K562 (cell line): ENCODE measurements around the gene C6orf89. TPM values are rescaled to one million over a fixed set of nuclear protein-coding genes. Genes with fewer than 3 reads are reported as not detected.

ENCODE experiments used
- ARHGAP35 ChIP-seq: fragments of 450-650 bp; IDR thresholded peaks from 2 replicates; pipeline ENCODE4 v1.6.1; 2018; ENCODE audit not compliant: partially characterized antibody
- ATF7 ChIP-seq: fragments of 450-650 bp; IDR thresholded peaks from 2 replicates; pipeline ENCODE4 v1.7.1; 2014; ENCODE audit warnings: mild to moderate bottlenecking, moderate library complexity
- ESRRB ChIP-seq: fragments of 250-450 bp; sonication (Bioruptor Pico); IDR thresholded peaks from 2 replicates; pipeline ENCODE4 v1.5.0; 2020; ENCODE audit warnings: mild to moderate bottlenecking, moderate library complexity, borderline replicate concordance
- HCFC1 ChIP-seq: IDR thresholded peaks from 2 replicates; pipeline ENCODE4 v1.6.1; 2012; ENCODE audit warnings: low read depth, low read length, improper control_type of control experiment
- HLTF ChIP-seq: fragments of 450-650 bp; IDR thresholded peaks from 2 replicates; pipeline ENCODE4 v1.6.1; 2016
- KDM1A ChIP-seq, 2 experiments: fragments of 450-650 bp; IDR thresholded peaks; 2 replicates each; pipeline ENCODE4 v1.6.1; 2016; ENCODE audit warnings: mild to moderate bottlenecking in 2 of 2
- MIER1 ChIP-seq: fragments of 450-650 bp; IDR thresholded peaks from 2 replicates; pipeline ENCODE4 v1.6.1; 2016; ENCODE audit warnings: antibody characterized with exemption, mild to moderate bottlenecking, low read depth
- PHB2 ChIP-seq: fragments of 450-650 bp; IDR thresholded peaks from 2 replicates; pipeline ENCODE4 v1.6.1; 2017; ENCODE audit warnings: low read depth
- PKNOX1 ChIP-seq: fragments of 450-650 bp; IDR thresholded peaks from 2 replicates; pipeline ENCODE4 v1.6.1; 2016
- POLR3A ChIP-seq: IDR thresholded peaks from 2 replicates; pipeline ENCODE4 v1.6.1; 2011; ENCODE audit warnings: borderline replicate concordance, mild to moderate bottlenecking, moderate library complexity; ENCODE audit not compliant: insufficient read length, insufficient read depth; ENCODE audit errors: extremely low read depth
- SMAD1 ChIP-seq: fragments of 150-350 bp; IDR thresholded peaks from 2 replicates; pipeline ENCODE4 v1.6.1; 2014; ENCODE audit warnings: low read length, low read depth; ENCODE audit not compliant: partially characterized antibody
- SMARCA5 ChIP-seq: fragments of 450-650 bp; IDR thresholded peaks from 2 replicates; pipeline ENCODE4 v1.6.1; 2016
- SMARCE1 ChIP-seq: fragments of 450-650 bp; IDR thresholded peaks from 2 replicates; pipeline ENCODE4 v1.7.1; 2016; ENCODE audit warnings: mild to moderate bottlenecking
- TAF15 ChIP-seq: fragments of 200-400 bp; formaldehyde crosslinking; IDR thresholded peaks from 2 replicates; pipeline ENCODE4 v1.6.1; 2017; ENCODE audit warnings: mild to moderate bottlenecking, low read depth, low read length, moderate library complexity
- ZNF143 ChIP-seq: sonication (generic); formaldehyde crosslinking; IDR thresholded peaks from 2 replicates; pipeline ENCODE4 v1.9.0; 2022; ENCODE audit warnings: mild to moderate bottlenecking, missing genetic modification reagents
- ZNF518B ChIP-seq: fragments of 250-450 bp; sonication (Bioruptor Pico); IDR thresholded peaks from 2 replicates; pipeline ENCODE4 v1.5.0; 2021; ENCODE audit warnings: mild to moderate bottlenecking, moderate library complexity
- ZNF785 ChIP-seq: fragments of 250-450 bp; sonication (Bioruptor Pico); IDR thresholded peaks from 2 replicates; pipeline ENCODE4 v1.4.0; 2020; ENCODE audit warnings: mild to moderate bottlenecking
- polyA plus RNA-seq, 8 experiments: library from polyadenylated mRNA; depleted of rRNA in 4 of 8; stranded (reverse) in 5 of 8; unstranded in 3 of 8; fragments of >200 nt; fragmentation: Nextera tagmentation in 2 of 8; fragmentation: Illumina TruSeq in 1 of 8; extraction: Ambion mirVana in 2 of 8; extraction: Trizol in 1 of 8; gene quantifications; 2 replicates each; pipeline versions ENCODE4 v1.2.1 to v1.2.3, GENCODE V29; 2011 to 2014; ENCODE audit warnings: inconsistent platforms in 1 of 8, missing spikeins in 1 of 8
- total RNA-seq, 7 experiments: library from RNA; depleted of rRNA in 6 of 7; stranded (reverse); fragments of >200 nt in 6 of 7; fragmentation: Illumina TruSeq in 2 of 7; extraction: Trizol in 2 of 7; gene quantifications; 2 replicates each; pipeline versions ENCODE4 v1.2.1 to v1.2.3, GENCODE V29; 2011 to 2021; ENCODE audit warnings: low replicate concordance in 1 of 7
- TF ChIP-seq, protein P1 (sequence below): fragments of 450-650 bp; IDR thresholded peaks from 2 replicates; pipeline ENCODE4 v1.6.1; 2016; ENCODE audit warnings: borderline replicate concordance
- TF ChIP-seq, protein P2 (sequence below), 2 experiments: fragments of 450-650 bp in 1 of 2; IDR thresholded peaks; 2 replicates each; pipeline ENCODE4 v1.6.1; 2011 to 2017; ENCODE audit warnings: low read depth in 2 of 2, antibody characterized with exemption in 1 of 2, borderline replicate concordance in 1 of 2, low read length in 1 of 2, mild to moderate bottlenecking in 1 of 2, mixed read lengths in 1 of 2; ENCODE audit not compliant: control insufficient read depth in 1 of 2

C6orf89 gene
- total and polyA plus RNA-seq, 9 of the 15 experiments (the other 6 are each of a cell fraction or from before 2014, with no cell fraction given): 35.2 to 111 (median 58.5) TPM

GRCh38 chr6:36886950-36887618 lies 1.3 kb downstream of the C6orf89 start (continued):
- TF ChIP-seq HCFC1 (peak; percentile 4; the same call in 1 of the 2 replicates), ATF7 (peak; percentile 37; the same call in 1 of the 2 replicates), SMARCE1 (peak; percentile 48; the same call in 1 of the 2 replicates), KDM1A (IDR thresholded peaks at IDR 0.05) (no peak), HLTF (peak; percentile 86; the same call in 1 of the 2 replicates), SMAD1 (no peak), ZNF143 (CRISPR knock-in tag) (no peak), ZNF785 (CRISPR knock-in tag) (no peak), MIER1 (no peak), TAF15 (no peak), ZNF518B (CRISPR knock-in tag) (no peak), POLR3A (no peak), PKNOX1 (0 out of 2 replicates have a peak, but pooled peaks have one; percentile 11), ARHGAP35 (no peak), ESRRB (CRISPR knock-in tag) (no peak), PHB2 (peak; percentile 69), SMARCA5 (peak; percentile 35; the same call in 1 of the 2 replicates)
- TF ChIP-seq, protein P1, sequence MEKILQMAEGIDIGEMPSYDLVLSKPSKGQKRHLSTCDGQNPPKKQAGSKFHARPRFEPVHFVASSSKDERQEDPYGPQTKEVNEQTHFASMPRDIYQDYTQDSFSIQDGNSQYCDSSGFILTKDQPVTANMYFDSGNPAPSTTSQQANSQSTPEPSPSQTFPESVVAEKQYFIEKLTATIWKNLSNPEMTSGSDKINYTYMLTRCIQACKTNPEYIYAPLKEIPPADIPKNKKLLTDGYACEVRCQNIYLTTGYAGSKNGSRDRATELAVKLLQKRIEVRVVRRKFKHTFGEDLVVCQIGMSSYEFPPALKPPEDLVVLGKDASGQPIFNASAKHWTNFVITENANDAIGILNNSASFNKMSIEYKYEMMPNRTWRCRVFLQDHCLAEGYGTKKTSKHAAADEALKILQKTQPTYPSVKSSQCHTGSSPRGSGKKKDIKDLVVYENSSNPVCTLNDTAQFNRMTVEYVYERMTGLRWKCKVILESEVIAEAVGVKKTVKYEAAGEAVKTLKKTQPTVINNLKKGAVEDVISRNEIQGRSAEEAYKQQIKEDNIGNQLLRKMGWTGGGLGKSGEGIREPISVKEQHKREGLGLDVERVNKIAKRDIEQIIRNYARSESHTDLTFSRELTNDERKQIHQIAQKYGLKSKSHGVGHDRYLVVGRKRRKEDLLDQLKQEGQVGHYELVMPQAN: peak; percentile 58; the same call in 1 of the 2 replicates
- TF ChIP-seq, protein P2, sequence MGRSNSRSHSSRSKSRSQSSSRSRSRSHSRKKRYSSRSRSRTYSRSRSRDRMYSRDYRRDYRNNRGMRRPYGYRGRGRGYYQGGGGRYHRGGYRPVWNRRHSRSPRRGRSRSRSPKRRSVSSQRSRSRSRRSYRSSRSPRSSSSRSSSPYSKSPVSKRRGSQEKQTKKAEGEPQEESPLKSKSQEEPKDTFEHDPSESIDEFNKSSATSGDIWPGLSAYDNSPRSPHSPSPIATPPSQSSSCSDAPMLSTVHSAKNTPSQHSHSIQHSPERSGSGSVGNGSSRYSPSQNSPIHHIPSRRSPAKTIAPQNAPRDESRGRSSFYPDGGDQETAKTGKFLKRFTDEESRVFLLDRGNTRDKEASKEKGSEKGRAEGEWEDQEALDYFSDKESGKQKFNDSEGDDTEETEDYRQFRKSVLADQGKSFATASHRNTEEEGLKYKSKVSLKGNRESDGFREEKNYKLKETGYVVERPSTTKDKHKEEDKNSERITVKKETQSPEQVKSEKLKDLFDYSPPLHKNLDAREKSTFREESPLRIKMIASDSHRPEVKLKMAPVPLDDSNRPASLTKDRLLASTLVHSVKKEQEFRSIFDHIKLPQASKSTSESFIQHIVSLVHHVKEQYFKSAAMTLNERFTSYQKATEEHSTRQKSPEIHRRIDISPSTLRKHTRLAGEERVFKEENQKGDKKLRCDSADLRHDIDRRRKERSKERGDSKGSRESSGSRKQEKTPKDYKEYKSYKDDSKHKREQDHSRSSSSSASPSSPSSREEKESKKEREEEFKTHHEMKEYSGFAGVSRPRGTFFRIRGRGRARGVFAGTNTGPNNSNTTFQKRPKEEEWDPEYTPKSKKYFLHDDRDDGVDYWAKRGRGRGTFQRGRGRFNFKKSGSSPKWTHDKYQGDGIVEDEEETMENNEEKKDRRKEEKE (IDR thresholded peaks at IDR 0.05; ENCODE audit: borderline replicate concordance in 1 of 2, control insufficient read depth in 1 of 2, low read depth in 2 of 2, low read length in 1 of 2): 0 out of 4 replicates have a peak, but pooled peaks of 1 of the 2 experiments have one; percentile 24
